Lower leg skin (tissue), 4 donors: ENCODE measurements around the gene PYY. TPM values are rescaled to one million over a fixed set of nuclear protein-coding genes. Genes with fewer than 3 reads are reported as not detected.

Experiments
- DNase-seq, 2 donors: peaks; one replicate each; pipeline ENCODE4 v3.0.0-alpha.2; 2019; ENCODE audit warnings: low spot score in 2 of 2
- H3K4me3 ChIP-seq: fragments of 200-600 bp; sonication (generic); 2 replicates; pipeline ENCODE4 v1.5.1; 2017; ENCODE audit warnings: mild to moderate bottlenecking, low read depth; ENCODE audit not compliant: poor library complexity, severe bottlenecking
- POLR2A ChIP-seq, 2 donors: fragments of 450-650 bp; IDR thresholded peaks; one replicate each; pipeline ENCODE4 v1.6.1; 2016 to 2017; ENCODE audit warnings: antibody characterized with exemption in 2 of 2, mild to moderate bottlenecking in 1 of 2, moderate library complexity in 1 of 2
- WGBS, 2 donors: methylation state at CpG; one replicate each; pipeline ENCODE4 v1.1.5; 2018; 5-methylcytosine and 5-hydroxymethylcytosine counted together
- intact Hi-C: fragments of 100-400 bp; cut with DNase I; formaldehyde crosslinking; loops from one replicate; pipeline ENCODE4 v1.15.0; 2023; ENCODE audit warnings: low total_unique reads
- total RNA-seq, 4 donors: library from RNA; depleted of rRNA; stranded (reverse); fragments of >200 nt; gene quantifications; one replicate each; pipeline ENCODE4 v1.1.0, GENCODE V29; 2016
- TF ChIP-seq, protein P1 (sequence below), 3 donors: fragments of 450-650 bp; IDR thresholded peaks; one replicate each; pipeline ENCODE4 v1.5.1; 2016; ENCODE audit warnings: antibody characterized with exemption in 3 of 3, mild to moderate bottlenecking in 3 of 3, moderate library complexity in 2 of 3

The PYY gene
- total RNA-seq, 4 donors from 2014 or later: not detected

- intact Hi-C loops: no loop called here
- 68 to 81% methylated on average over 6 of the region's 6 CpGs for WGBS, 2 donors
- no peak for DNase-seq
- TF ChIP-seq, protein P1, sequence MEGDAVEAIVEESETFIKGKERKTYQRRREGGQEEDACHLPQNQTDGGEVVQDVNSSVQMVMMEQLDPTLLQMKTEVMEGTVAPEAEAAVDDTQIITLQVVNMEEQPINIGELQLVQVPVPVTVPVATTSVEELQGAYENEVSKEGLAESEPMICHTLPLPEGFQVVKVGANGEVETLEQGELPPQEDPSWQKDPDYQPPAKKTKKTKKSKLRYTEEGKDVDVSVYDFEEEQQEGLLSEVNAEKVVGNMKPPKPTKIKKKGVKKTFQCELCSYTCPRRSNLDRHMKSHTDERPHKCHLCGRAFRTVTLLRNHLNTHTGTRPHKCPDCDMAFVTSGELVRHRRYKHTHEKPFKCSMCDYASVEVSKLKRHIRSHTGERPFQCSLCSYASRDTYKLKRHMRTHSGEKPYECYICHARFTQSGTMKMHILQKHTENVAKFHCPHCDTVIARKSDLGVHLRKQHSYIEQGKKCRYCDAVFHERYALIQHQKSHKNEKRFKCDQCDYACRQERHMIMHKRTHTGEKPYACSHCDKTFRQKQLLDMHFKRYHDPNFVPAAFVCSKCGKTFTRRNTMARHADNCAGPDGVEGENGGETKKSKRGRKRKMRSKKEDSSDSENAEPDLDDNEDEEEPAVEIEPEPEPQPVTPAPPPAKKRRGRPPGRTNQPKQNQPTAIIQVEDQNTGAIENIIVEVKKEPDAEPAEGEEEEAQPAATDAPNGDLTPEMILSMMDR (IDR thresholded peaks at IDR 0.05): no peak
- TF ChIP-seq POLR2A (IDR thresholded peaks at IDR 0.05): no peak
- no peak overlapping the region for H3K4me3 ChIP-seq
These were observed 14.9 kb downstream of the PYY start for GRCh38 chr17:43938838-43939182.

DNA sequence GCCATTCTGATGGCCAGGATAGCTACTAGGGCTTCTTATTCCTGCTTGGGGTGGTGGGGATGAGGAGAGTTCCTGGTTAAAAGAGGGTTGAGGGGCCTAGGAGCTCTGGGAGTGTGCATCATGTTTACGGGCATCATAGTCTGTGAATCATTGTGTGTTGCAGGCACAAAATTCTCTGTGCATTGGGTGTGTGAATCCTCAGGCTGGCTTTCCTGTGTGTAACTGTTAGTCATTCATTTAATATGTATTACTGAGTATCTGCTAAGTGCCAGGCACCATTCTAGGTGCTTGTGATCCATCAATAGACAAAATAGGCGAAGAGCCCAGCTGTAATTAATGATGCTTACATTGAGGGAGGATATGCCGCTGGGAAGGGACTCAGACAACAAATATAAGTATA is 17.3 kb downstream of the PYY start:
- 89 to 98% methylated on average over 3 of the region's 3 CpGs for WGBS, 2 donors
- H3K4me3 ChIP-seq: no peak overlapping the region
- TF ChIP-seq, protein P1 (IDR thresholded peaks at IDR 0.05): no peak
- no peak for TF ChIP-seq POLR2A (IDR thresholded peaks at IDR 0.05)
- intact Hi-C loops: no loop called here
- DNase-seq: no peak

DNA sequence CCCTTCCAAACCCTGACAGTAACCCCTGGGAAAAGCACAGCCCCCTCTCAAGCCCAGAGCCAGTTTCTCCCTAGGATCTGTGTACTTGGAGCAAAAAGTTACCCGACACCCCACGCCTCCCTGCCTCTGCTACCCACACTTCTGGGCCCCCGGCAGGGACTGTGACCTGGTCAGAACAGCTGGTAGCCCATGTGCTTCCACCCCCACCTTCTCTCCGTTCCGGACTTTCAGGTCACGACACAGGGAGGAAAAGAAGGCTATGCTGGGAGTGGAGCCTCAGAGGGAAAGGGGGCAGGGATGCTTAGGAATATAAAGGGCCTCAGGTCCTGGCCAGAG is 17.8 kb downstream of the PYY start:
- H3K4me3 ChIP-seq: no peak overlapping the region
- intact Hi-C loops: no loop called here
- DNase-seq: no peak
- 88 to 93% methylated on average over 6 of the region's 6 CpGs for WGBS, 2 donors
- TF ChIP-seq, protein P1 (IDR thresholded peaks at IDR 0.05): no peak
- no peak for TF ChIP-seq POLR2A (IDR thresholded peaks at IDR 0.05)

- TF ChIP-seq POLR2A (IDR thresholded peaks at IDR 0.05): no peak
- TF ChIP-seq, protein P1 (IDR thresholded peaks at IDR 0.05): no peak
- intact Hi-C loops: no loop called here
- 78 to 87% methylated on average over 5 of the region's 5 CpGs for WGBS, 2 donors
- no peak overlapping the region for H3K4me3 ChIP-seq
- DNase-seq: no peak
These were observed 18.4 kb downstream of the PYY start for GRCh38 chr17:43935204-43935925.

DNA sequence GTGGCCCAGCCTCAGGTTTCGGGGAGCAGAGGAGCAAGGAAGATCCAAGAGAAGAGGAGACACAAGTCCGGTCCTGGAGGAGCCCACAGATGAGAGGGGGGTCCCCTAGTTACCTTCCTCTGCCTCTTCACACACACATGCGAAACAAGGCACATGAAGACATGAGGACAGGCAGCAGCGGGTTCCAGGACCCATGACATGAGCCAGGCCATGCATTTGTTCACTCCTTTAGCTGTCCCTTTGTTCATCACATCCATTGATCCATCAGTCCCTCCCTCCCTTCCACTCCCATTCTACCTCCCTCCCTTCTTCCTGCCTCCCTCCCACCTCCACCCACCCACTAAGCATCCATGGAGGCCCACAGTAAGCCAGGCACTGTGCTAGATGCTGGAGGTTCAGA is 20.8 kb downstream of the PYY start:
- DNase-seq: no peak
- 91 to 96% methylated on average over 4 of the region's 4 CpGs for WGBS, 2 donors
- no peak overlapping the region for H3K4me3 ChIP-seq
- intact Hi-C loops: no loop called here
- no peak for TF ChIP-seq POLR2A (IDR thresholded peaks at IDR 0.05)
- TF ChIP-seq, protein P1 (IDR thresholded peaks at IDR 0.05): no peak

- 87 to 90% methylated on average over 8 to 10 of the region's 10 CpGs for WGBS, 2 donors
- H3K4me3 ChIP-seq: no peak overlapping the region
- intact Hi-C loops: no loop called here
- no peak for DNase-seq
- TF ChIP-seq, protein P1 (IDR thresholded peaks at IDR 0.05): no peak
- no peak for TF ChIP-seq POLR2A (IDR thresholded peaks at IDR 0.05)
These were observed 21.4 kb downstream of the PYY start for GRCh38 chr17:43932357-43932756.
